SIG-M5 (cell line): ENCODE measurements around the gene SYNM.
"Not testable (repeated sequence)": the region's sequence is repeated elsewhere in the genome, so short reads cannot be mapped to it uniquely, and the experiment has no call there.

ENCODE experiments used
- DNase-seq: peaks from one replicate; lab custom pipeline; 2025; lab: John Stamatoyannopoulos, UW

SYNM gene, protein sequence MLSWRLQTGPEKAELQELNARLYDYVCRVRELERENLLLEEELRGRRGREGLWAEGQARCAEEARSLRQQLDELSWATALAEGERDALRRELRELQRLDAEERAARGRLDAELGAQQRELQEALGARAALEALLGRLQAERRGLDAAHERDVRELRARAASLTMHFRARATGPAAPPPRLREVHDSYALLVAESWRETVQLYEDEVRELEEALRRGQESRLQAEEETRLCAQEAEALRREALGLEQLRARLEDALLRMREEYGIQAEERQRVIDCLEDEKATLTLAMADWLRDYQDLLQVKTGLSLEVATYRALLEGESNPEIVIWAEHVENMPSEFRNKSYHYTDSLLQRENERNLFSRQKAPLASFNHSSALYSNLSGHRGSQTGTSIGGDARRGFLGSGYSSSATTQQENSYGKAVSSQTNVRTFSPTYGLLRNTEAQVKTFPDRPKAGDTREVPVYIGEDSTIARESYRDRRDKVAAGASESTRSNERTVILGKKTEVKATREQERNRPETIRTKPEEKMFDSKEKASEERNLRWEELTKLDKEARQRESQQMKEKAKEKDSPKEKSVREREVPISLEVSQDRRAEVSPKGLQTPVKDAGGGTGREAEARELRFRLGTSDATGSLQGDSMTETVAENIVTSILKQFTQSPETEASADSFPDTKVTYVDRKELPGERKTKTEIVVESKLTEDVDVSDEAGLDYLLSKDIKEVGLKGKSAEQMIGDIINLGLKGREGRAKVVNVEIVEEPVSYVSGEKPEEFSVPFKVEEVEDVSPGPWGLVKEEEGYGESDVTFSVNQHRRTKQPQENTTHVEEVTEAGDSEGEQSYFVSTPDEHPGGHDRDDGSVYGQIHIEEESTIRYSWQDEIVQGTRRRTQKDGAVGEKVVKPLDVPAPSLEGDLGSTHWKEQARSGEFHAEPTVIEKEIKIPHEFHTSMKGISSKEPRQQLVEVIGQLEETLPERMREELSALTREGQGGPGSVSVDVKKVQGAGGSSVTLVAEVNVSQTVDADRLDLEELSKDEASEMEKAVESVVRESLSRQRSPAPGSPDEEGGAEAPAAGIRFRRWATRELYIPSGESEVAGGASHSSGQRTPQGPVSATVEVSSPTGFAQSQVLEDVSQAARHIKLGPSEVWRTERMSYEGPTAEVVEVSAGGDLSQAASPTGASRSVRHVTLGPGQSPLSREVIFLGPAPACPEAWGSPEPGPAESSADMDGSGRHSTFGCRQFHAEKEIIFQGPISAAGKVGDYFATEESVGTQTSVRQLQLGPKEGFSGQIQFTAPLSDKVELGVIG (N-terminal part only)

DNA sequence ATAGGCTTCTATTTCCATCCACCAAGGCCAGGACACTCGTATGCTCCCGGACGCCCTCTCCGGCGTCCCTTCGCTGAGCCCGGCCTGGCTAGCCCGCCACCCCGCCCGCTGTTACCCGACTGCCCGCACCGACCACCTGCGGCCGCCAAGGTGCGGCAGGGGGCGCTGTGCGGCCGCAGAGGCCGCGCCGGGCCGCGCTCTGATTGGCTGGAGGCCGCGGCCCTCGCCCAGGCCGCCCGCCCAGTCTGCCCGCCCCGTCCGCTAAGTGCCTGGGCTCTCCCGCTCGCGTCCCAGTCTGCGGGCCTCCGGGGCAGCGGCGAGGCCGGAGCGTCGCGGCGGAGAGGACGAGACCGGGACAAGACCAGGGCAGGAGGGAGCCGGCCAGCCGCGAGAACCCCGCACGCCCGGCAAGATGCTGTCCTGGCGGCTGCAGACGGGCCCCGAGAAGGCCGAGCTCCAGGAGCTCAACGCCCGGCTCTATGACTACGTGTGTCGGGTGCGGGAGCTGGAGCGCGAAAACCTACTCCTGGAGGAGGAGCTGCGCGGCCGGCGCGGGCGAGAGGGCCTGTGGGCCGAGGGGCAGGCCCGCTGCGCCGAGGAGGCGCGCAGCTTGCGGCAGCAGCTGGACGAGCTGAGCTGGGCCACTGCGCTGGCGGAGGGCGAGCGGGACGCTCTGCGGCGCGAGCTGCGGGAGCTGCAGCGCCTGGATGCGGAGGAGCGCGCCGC, at the start of gene SYNM:
TSS of gene SYNM (plus strand) at position 293 of the 726 bp plus-strand sequence. CDS start at position 413, 120 bp downstream.
- no peak for DNase-seq

GRCh38 chr15:99055555-99056134, 49.2 kb upstream of the SYNM start:
- DNase-seq, result no peak

- no peak for DNase-seq
Observed at GRCh38 chr15:99057020-99057419, 47.9 kb upstream of the SYNM start.

GRCh38 chr15:99057697-99058420, 47.0 kb upstream of the SYNM start:
- no peak for DNase-seq

- no peak for DNase-seq
Observed at GRCh38 chr15:99058421-99058870, 46.4 kb upstream of the SYNM start.

DNA sequence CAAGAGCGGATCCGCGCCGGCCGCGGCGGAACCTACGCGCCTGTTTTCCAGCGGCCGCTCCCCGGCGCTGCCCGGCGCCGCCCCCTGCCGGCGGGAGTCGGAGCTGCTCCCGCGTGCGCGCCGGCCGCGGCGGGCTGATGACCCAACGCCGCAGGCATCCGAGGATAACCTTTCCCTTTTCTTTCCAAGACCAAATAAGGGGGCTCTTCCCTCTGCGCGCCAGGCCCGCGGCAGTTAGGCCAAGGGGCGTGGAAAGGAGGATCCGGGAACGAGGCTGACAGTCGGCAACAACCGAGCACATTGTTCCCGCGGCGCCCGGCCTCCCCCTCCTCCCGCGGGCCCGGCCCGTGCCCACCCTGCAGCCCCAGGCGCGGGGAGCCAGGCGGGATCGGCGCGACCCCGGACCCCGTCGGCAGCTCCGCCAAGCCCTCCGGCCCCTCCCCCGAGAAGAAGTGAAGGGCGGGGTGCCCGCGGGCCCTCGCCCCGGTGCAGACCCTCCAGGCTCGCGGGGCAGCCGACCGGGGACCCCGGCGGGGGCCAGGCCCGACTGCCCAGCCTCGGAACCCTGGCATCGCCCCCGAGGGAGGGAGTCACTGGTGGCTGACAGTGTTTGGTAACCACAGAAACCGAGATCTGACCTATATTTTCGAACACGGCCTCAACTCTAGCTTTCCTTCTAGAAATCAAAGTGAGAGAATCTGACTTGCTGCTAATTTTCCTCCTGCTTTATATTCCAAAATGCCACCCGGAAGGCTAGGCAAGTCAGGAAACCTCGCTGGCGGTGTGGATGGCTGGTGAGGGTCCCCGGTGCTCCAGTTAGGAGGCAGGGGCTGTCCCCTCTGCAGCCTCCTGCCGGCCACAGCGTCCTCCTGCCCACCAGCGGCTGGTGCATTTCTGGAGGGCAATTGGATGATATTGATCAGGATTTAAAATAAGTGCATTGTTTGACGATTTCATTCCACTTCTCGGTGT, 45.6 kb upstream of the SYNM start:
- DNase-seq, result no peak

DNA sequence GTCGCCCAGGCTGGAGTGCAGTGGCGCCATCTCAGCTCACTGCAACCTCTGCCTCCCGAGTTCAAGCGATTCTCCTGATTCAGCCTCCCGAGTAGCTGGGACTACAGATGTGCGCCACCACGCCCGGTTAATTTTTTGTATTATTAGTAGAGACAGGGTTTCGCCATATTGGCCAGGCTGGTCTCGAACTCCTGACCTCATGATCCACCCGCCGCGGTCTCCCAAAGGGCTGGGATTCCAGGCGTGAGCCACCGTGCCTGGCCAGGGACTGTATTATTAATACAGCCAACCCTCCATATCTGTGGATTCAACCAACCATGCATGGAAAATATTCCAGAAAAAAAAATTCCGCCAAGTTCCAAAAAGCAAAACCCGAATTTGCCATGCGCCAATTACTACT, 44.7 kb upstream of the SYNM start:
- not testable (repeated sequence) for DNase-seq

DNA sequence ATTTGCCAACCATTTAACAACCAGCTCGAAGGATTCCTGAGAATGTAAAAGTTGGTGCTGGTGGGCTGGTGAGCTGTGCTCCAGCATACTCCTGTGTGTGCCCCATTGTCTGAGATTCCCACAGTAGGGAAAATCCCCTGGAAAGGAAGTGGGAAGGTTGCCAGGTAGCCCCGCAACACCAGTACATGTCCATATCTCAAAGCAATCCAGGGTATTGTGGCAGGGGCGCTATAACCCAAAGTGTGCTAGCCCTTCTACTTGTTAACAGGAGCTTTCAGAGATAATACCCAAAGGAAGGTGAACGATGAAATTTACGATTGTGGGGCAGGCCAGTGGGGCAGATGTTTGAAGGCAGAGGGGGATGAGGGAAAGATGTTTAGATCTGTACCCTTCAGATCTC, 42.7 kb upstream of the SYNM start:
- no peak for DNase-seq

DNA sequence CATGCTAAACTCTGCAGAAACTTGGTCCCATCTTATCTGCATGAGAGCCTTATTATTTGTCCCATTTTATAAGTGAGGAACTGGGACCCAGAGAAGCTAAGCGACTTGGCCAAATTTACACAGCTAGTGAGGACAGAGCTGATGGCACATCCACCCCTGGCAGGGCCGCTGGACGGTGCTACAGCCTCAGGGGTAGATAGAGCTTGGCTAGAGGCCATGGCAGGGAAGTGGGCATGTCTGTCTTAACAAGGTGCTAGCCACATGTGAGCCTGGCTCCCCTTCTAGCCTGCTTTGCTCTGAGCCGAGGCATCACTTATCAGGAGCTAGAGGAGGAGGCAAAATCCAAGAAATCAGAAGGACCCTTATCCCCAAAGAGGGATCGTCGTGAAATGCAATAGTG, 36.7 kb upstream of the SYNM start:
- DNase-seq, result no peak

DNA sequence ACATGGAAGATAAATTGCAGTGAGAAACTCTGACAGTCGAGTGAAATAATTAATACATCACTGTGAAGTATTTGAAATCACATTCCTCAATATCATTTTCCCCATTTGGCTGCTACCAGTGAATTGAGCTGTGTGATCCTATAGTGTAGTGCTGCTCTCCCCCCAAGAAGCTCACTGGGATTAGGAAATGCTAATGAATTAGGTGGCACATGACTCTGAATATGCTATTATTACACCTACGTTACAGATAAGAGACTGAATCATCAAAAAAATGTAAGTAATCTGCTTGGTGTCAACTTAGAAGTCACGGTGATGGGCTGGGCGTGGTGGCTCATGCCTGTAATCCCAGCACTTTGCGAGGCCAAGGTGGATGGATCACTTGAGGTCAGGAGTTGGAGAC, 34.7 kb upstream of the SYNM start:
- no peak for DNase-seq

DNA sequence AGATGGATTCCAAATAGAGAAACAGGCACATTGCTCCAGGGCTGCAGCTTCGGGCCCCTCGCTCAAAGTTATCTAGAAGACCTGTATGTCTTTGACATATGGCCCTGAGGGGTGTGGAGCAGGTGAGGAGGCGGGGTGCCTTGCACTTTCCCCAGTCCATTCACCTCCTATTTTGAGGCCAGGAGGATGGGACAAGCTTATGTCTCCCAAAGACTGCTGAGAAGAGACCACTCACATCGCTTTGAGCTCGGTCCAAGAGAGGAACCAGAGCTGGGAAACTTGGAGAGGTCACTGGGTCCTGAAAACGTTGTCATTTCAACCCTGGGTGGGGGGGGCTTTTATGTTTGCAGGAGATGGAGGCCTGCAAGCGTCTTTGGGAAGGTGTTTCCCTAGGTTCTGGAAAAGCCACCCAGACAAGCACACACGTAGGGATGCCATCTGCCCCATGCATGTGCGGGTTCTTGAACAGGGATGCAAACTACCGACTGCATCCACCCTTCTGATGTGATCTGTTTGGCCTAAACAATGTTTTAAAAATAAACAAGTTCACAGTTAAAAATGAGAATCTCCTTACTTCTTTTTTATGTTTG, 33.7 kb upstream of the SYNM start:
- no peak for DNase-seq

DNA sequence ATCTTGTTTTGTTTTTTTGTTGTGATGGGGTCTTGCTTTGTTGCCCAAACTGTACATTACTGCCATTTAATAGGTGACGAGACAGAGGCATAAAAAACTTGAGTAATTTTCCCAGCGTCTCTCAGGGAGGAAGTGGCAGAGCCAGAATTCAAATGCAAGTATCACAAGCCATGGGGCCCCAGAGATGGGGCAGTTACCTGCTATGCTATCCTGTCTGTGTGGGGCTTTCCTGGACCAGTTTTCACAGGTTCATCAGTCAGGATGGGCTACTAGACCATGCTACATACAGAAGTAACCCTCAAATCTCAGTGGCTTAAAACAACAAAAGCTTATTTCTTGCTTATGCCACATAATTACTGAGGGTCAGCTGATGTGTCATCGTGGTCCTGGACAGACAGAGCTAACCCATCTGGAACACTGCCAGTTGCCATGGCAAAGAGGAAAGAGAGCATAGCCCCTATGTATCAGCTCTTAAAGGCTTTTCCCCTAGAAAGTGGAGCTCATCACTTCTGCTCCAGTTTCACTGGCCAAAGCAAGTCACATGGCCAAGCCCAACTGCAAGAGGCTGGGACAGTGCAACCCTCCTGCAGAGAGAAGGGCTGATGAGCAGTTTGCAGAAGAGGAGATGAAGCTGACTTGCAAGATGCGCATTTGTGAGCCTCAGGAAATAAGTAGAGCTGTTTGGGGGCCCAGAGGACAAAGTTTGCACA, 31.7 kb upstream of the SYNM start:
- no peak for DNase-seq

DNA sequence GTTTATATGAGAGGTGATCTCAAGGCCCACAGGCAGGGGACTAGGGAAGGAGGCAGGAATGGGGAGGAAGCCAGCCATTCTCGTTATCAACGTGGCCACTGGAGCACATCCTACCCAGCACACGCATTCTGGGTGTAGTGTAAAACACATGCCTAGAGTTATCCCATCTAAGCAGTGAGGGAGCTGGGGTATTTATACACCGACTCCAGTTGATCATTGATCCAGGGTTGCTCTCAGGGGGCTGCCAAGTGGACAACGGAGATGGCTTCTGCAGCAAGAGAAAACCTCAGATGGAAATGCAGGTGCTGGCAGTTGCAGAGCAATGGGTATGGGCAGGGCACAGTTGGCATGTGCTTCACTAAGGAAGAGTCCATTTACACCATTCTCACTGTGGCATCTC, 30.4 kb upstream of the SYNM start:
- DNase-seq, result no peak

GRCh38 chr15:99075059-99075652, 29.7 kb upstream of the SYNM start:
- not testable (repeated sequence) for DNase-seq

DNA sequence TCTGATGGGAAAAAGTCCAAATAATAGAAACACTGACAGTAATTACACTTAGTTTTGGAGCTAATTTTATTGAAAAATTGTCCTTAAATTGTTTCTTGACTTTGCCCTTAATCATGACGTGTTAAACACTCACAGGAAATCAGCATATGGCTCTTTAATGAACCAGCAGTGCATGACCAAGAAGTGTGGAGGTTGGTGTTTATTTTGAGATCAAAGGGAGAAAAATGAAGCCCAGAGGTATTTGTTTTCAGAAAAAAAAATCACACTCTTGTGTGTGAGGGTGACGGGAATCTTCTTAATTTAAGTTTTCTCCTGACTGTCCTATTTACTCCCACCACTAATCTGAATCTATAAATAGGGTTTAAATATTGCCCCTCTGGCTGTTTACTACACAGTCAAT, 28.8 kb upstream of the SYNM start:
- no peak for DNase-seq

DNA sequence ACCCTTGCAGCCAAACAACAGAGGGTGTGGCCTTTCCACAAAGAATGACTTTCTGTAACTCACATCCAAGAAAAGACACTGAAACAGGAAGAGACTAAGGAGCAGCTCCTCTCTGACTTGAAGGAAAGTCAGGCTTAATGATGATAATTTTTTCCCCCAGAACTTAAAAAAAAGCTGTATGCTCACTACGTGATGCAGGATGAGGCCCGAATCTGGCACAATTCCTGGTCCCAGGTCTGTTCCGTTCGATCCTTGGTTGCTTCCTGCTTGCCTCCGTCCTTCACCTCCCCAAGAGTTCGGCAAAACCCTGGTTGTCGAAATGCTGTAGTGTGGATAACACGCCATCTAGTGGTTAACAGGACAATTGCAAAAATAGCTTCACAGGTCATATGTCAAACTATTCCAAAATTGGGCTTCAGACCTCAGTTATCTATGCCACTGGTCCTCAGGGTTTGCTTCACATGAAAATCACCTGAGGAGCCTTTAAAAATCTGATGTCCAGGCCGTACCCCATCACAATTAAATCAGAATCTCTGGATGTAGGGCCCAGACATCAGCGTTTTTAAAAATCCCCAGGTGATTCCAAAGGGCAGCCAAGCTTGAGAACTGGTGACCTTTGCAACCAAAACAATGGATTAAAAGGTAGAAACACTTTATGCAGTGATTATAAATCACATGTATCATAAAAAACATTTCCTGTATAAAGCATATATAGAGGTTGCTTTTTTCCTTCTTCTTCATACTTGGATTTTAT, 28.1 kb upstream of the SYNM start:
- DNase-seq, result no peak

GRCh38 chr15:99082798-99083197, 22.1 kb upstream of the SYNM start:
- no peak for DNase-seq
